ENCODE data around the gene TMEM154. TPM values are rescaled to one million over a fixed set of nuclear protein-coding genes. Genes with fewer than 3 reads are reported as not detected.

Gene TMEM154, protein sequence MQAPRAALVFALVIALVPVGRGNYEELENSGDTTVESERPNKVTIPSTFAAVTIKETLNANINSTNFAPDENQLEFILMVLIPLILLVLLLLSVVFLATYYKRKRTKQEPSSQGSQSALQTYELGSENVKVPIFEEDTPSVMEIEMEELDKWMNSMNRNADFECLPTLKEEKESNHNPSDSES
- total RNA-seq (2022; extraction: Qiagen RNA extraction) = 0.03 to 0.20 TPM (median 0.09 TPM) in 4 of 5 replicates, not detected in the other

GRCh38 chr4:152679414-152680281 is at the start of gene TMEM154:
Gene TMEM154, minus strand, starts transcription at chr4:152679997. Its CDS starts 64 bp downstream, at chr4:152679933.

Other genes starting within 250 kb of the TMEM154 start
- 6.1 to 7.8 TPM (median 7.1 TPM) in 5 replicates for gene FBXW7, start 143.9 kb downstream of the TMEM154 start, total RNA-seq (2022; extraction: Qiagen RNA extraction)
- 0.09 to 0.21 TPM (median 0.16 TPM) in 5 replicates for gene TIGD4, start 99.7 kb upstream of the TMEM154 start, total RNA-seq (2022; extraction: Qiagen RNA extraction)
- gene ARFIP1, start 100.0 kb upstream of the TMEM154 start, total RNA-seq (2022; extraction: Qiagen RNA extraction) = 13.7 to 17.7 TPM (median 15.8 TPM) in 5 replicates

Measured in A549 treated with dexamethasone at 1 μM for 4 hours (cell line).